Measurements from ENCODE around the gene SLC4A3. TPM values are rescaled to one million over a fixed set of nuclear protein-coding genes. Genes with fewer than 3 reads are reported as not detected.
A peak's percentile ranks its signal among the peaks of the same experiment; 100 is the strongest.

SLC4A3 gene
- total and polyA plus RNA-seq, 2 of the 13 experiments (the other 11 are each of a cell fraction or from before 2014, with no cell fraction given) = 0.18 to 0.95 TPM

GRCh38 chr2:219597552-219598307 is 29.7 kb upstream of the SLC4A3 start, which contains the start of gene STK11IP (continued):
- TF ChIP-seq HBP1 (CRISPR knock-in tag; IDR thresholded peaks at IDR 0.05; ENCODE audit: low read depth) = peak; percentile 89
- TF ChIP-seq ZMYM4 (CRISPR knock-in tag; IDR thresholded peaks at IDR 0.05) = peak; percentile 73
- no peak for TF ChIP-seq ZNF790 (CRISPR knock-in tag; IDR thresholded peaks at IDR 0.05; ENCODE audit: borderline replicate concordance)
- 0 out of 2 replicates have a peak, but pooled peaks have one; percentile 20 for TF ChIP-seq ZMYM3 (CRISPR knock-in tag; IDR thresholded peaks at IDR 0.05)
- TF ChIP-seq CBX1 (IDR thresholded peaks at IDR 0.05; ENCODE audit: low read depth) = peak; percentile 58
- TF ChIP-seq ZSCAN20 (CRISPR knock-in tag; IDR thresholded peaks at IDR 0.05; ENCODE audit: borderline replicate concordance) = peak; percentile 70; the same call in 1 of the 2 replicates
- peak; percentile 86 for TF ChIP-seq ZNF263 (CRISPR knock-in tag; IDR thresholded peaks at IDR 0.05)
- no peak for TF ChIP-seq MLLT10 (CRISPR knock-in tag; IDR thresholded peaks at IDR 0.05)
- TF ChIP-seq ZNF777 (CRISPR knock-in tag; IDR thresholded peaks at IDR 0.05) = no peak; the same call in 1 of the 2 replicates
- peak; percentile 86 for TF ChIP-seq ZNF335 (CRISPR knock-in tag; IDR thresholded peaks at IDR 0.05)
- TF ChIP-seq PLRG1 (conservative IDR thresholded peaks at IDR 0.05) = no peak
- TF ChIP-seq REPIN1 (CRISPR knock-in tag; IDR thresholded peaks at IDR 0.05; ENCODE audit: borderline replicate concordance, low read depth) = no peak; the same call in none of the 2 replicates
- TF ChIP-seq PHB2 (IDR thresholded peaks at IDR 0.05; ENCODE audit: partially characterized antibody) = no peak
- TF ChIP-seq RORA (CRISPR knock-in tag; IDR thresholded peaks at IDR 0.05) = 0 out of 2 replicates have a peak, but pooled peaks have one; percentile 76
- peak; percentile 72; the same call in 1 of the 2 replicates for TF ChIP-seq ZKSCAN8 (CRISPR knock-in tag; IDR thresholded peaks at IDR 0.05; ENCODE audit: borderline replicate concordance)
- TF ChIP-seq SMAD3 (CRISPR knock-in tag; IDR thresholded peaks at IDR 0.05) = peak; percentile 86
- TF ChIP-seq ZNF574 (CRISPR knock-in tag; IDR thresholded peaks at IDR 0.05) = peak; percentile 96
- peak; percentile 81 for TF ChIP-seq ZNF788 (CRISPR knock-in tag; IDR thresholded peaks at IDR 0.05; ENCODE audit: borderline replicate concordance)
- TF ChIP-seq ZHX1 (CRISPR knock-in tag; IDR thresholded peaks at IDR 0.05; ENCODE audit: low read depth) = no peak
- no peak for TF ChIP-seq ZC3H4 (CRISPR knock-in tag; IDR thresholded peaks at IDR 0.05; ENCODE audit: borderline replicate concordance)
- TF ChIP-seq SMYD3 (CRISPR knock-in tag; IDR thresholded peaks at IDR 0.05) = no peak
- peak; percentile 41; the same call in 1 of the 2 replicates for TF ChIP-seq HOXA5 (CRISPR knock-in tag; IDR thresholded peaks at IDR 0.05)
- peak; percentile 86 for TF ChIP-seq ZBTB25 (CRISPR knock-in tag; IDR thresholded peaks at IDR 0.05)
